Activated CD8-positive, alpha-beta memory T cell treated with anti-CD3 and anti-CD28 coated beads, Interleukin-2, amount 50 U/mL, for 24 hours (primary cell): ENCODE data around the gene LRMDA.

Experiments
- DNase-seq: peaks from one replicate; pipeline ENCODE4 v3.0.0-alpha.2; 2020; ENCODE audit errors: extremely low read depth

The LRMDA gene

DNA sequence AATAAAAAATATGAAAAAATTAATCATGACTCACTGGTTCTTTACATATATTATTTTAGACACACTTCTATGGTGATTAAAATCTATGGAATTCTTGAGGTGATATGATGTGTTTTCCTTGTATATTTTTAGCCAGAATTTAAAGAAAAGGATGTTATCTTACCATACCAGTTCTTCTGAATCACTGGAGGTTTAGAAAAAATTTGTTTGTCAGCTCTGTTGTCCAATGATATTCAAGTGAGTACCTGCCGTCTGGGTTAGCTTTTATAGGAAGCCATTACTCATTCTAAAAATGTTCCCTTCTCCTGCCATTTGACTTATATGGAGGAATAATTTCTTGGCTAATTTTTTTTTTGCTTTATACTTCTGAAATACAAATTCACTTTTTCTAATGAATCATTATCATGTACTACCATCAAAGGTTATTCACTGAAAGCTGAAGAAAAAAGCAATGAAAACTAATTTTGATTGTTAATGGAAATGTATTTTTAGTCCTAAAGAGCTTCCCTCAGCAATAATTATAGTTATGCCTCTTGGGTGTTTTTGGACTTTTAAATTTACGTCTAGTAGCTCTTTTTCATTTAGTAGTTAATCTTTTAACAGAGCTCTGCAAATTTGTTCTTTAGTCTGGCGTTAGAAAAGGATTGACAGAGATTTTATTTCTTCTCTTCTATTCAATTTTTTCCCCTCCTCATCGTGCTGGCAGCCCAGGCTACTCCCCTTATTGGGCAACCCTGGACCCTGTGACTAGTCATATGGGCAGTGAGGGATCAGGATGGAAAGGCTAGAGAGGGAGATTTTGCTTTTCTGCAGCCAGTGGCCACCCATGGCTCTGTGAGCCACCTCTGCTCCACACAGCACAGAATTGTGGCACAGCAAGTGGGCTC, 434.2 kb downstream of the LRMDA start:
- no peak for DNase-seq

DNA sequence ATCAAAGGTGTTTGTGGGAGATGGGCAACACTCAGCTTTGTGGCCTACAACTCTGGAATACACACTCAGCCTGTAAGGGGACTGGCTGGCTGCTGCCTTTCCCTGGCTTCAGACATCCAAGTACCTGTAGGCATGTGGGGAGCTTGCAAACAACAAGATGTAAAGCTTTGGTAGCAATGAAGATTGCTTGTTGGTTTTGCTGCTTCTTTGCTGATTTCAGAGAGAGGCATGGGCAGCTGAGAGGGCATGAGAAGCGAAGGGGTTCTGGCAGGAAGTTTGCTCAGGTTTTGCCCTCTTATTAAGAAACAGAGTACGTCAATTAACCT, 434.8 kb downstream of the LRMDA start:
- no peak for DNase-seq

DNA sequence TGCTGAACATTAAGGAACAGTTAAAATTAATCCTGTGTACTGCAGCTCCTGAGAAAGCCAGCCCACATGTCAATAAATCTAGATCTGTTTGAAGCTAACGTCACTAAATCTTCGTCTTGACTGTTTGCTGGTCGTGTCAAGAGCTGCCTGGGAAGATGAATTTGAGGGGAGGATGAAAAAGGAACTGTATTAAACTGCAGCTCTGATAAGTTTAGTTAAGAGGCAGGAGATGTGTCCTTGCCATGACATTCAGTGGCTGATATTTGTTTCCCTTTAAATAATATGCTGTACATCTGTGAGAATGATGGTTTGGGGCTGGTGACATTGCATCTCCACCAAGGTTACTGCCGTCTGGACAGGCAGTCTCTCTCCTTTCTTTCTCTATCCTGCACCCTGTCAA, 435.3 kb downstream of the LRMDA start:
- DNase-seq, result no peak

DNA sequence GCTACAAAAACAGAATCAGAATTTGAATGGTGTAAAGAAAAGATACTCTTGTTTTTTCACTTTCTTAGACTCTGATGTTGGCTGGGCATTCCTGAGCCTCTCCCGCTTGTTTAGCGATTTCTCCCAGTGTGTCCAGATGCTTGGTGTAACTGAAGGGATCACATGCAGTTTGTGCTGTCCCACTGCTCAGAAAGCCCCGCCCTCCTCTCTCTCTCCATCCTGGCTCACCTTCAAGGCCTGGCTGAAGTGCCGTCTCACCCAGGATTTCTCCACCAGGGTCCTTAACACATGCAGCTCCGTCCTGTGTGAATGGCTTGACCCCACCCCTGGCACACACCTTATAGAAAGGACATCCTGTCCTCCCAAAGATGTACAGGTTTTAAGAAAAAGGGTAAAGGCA, 437.1 kb downstream of the LRMDA start:
- DNase-seq, result no peak

- DNase-seq, result no peak
Observed at GRCh38 chr10:75870039-75870645, 438.7 kb downstream of the LRMDA start.

- DNase-seq, result no peak
Observed at GRCh38 chr10:75875740-75876139, 444.3 kb downstream of the LRMDA start.

GRCh38 chr10:75876710-75877109, 445.3 kb downstream of the LRMDA start:
- DNase-seq, result no peak

GRCh38 chr10:75877877-75878276, 446.5 kb downstream of the LRMDA start:
- DNase-seq, result no peak

DNA sequence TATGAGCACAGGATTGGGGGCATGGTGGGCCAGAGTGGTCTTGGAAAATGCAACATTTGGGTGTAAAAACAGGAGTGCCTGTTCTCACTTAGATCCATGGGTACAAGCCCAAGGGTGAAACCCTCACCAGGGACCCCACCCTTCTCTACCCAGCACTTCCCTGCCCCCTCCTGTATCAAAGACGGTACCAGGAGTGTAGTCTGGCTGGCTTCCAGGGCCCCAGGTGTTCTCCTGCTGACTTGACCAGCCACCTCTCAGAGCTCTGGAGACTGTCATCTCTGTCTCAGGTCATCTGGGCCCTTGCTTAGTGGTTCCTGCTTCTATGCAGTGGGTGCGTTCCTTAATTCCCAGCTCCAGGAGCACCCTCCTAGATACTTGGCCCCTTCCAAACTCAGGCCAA, 447.2 kb downstream of the LRMDA start:
- DNase-seq, result no peak

GRCh38 chr10:75880031-75880775, 448.8 kb downstream of the LRMDA start:
- DNase-seq, result no peak

DNA sequence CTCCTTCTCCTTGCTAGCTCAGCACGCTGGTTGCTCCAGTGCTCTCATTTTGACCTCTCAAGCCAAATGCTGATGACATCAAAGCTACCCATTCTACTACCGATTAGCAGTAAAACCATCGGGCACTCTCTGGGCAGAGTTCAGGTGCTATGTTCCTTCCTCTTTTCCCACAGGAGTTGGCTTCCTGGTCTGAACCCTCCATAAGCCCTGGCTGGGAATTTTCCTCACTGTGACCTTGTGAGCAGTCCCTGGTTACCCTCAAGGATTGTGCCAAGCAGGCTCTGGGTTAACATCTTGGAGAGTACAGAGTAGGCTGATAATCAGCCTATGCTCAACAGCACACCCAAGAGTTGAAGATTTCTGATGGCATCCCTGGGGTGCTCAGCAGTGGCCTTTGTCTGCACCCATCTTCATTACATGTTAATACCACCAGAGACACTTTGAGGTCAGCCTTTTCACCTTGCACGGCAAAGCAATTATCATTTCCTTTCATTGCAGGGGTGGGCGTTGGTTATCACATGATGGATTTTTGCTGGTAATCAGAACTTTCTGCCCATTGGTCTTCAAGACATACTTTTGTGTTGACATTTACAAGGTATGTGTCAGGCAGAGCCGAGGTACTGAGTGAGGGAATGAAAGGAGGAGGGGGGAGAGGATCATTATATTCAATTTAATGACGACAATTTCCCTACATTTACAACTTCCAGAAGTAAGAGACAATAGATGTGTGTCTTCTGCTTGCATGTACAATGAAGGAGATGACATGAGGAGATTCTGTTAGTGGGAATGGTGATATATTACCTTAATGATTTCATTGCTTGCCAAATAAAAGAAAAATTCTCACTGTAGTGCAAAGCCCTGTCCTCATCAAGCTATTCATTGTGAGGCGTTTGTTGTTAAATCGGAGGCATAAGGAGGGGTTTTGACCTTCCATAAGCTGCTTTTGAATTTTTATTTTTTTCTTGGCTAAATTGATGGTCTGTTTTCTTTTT, 452.0 kb downstream of the LRMDA start:
- no peak for DNase-seq

DNA sequence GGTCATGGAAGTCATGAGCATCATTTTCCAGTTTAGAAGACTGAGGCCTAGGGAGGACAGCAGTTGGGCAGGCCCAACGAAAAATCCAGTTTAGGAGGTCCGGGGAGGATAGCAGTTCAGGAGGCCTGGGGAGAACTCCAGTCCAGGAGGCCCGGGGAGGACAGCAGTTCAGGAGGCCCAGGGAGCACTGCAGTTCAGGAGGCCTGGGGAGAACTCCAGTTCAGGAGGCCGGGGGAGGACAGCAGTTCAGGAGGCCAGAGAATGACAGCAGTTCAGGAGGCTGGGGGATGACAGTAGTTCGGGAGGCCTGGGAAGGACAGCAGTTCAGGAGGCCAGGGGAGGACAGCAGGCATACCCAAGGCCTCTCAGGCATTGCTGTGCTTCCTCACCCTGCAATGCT, 453.4 kb downstream of the LRMDA start:
- no peak for DNase-seq

DNA sequence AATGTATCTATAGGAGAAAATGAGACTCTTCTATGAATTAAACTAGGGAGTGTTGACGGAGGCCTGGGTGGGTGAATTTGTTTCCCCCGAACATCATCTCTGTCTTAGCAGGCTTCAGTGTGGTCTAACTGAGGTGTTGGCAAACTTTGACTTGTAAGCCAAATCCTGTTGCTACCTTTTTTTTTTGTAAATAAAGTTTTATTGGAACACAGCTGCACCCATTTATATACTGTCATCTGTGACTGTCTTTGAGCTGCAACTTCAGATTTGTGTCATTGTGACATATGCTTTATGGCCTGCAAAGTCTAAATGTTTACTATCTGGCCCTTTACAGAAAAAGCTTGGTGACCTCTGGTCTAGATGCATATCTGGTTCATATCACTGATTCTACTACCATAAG, 455.9 kb downstream of the LRMDA start:
- no peak for DNase-seq

GRCh38 chr10:75887992-75888680, 456.7 kb downstream of the LRMDA start:
- no peak for DNase-seq

GRCh38 chr10:75889051-75889450, 457.6 kb downstream of the LRMDA start:
- no peak for DNase-seq

GRCh38 chr10:75894761-75895160, 463.3 kb downstream of the LRMDA start:
- no peak for DNase-seq

- DNase-seq, result no peak
Observed at GRCh38 chr10:75895259-75895658, 463.8 kb downstream of the LRMDA start.

DNA sequence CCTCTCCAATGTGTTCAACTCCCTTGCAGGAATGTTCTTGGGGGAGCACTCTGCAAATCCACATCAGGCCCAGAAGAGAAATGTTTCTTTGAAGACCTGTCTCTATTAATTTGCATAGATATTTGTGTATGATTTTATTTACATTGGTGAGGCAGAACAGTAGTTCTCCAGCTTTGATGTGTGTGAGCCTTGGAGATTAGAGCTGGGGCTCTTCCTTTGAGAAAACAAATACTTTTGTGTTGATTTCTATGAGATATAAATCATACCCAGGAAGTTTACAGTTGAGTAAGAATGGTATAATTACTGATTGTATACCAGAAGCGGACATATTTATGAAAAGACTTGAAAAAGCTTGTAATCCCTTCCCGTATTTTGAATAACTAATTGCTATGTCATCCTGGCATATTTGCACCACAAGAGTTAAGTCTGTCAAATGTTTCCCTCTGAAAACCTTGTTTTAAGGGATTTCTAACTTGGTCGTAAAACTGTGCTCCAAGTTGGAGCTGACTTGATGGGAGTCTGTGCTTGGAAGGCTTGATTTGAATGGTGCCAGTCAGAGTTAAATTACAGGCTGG, 468.5 kb downstream of the LRMDA start:
- no peak for DNase-seq

- no peak for DNase-seq
Observed at GRCh38 chr10:75902816-75903215, 471.4 kb downstream of the LRMDA start.

DNA sequence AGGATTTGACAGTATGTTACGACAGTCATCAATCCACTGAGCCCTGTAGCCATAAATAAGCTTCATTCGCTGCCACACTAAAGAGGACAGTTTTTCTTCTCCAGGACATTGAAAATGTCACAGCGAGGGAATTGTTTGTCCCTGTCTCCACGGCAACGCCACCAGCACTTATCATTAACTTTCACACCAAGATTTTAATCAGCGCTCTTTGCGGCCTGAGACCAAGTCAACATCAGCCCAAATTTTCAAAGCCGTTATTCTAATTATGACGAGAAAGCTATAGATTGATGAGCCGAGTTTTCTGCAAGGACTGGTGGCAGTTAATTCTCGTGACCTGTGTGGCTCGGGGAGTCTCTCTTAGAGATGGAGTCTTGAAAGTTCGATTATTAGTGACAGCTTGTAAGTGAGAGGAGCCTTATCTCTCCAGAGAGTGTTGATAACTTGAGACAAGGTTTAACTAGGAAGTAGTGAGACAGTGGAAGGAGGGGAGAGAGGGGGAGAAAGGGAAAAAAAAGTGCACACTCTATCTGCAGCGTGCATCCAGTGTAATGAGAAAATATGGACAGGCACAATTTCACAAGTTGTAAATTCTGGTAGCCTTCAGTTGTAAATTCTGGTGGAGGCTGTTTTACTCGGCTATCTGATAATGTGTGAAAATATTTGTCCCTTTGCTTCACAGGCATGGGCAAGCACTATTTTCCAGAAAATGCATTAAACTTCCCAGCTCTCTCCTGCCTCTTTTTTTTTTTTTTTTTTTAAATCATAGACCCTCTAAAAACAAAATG, 473.3 kb downstream of the LRMDA start:
- no peak for DNase-seq
